ENCODE results near the gene NFATC2.

NFATC2 gene

DNA sequence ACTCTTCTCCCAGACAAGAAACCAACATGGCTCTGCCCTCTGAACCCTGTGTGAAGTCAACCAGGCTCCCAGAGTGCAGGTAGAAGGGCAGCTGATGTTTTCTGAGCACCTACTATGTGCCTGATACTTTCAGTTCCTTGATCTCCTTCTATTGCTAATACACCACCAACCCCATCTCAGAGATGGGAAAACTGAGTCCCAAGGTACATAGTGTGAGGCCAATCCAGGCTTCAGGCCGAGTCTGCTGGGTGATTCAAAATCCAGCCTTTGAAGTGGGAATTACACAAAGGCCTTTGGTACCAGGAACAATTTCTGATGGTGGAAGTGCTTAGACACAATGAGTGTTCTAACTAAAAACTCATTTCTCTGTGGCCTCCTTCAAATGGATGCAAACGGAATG, 96.3 kb downstream of the NFATC2 start:
- no peak for TF ChIP-seq TAF1 (IDR thresholded peaks at IDR 0.05; ENCODE audit: borderline replicate concordance, insufficient read depth, low read length)
- TF ChIP-seq POLR2AphosphoS5 (IDR thresholded peaks at IDR 0.05; ENCODE audit: low read depth, low read length) = no peak
- TF ChIP-seq, protein P1, sequence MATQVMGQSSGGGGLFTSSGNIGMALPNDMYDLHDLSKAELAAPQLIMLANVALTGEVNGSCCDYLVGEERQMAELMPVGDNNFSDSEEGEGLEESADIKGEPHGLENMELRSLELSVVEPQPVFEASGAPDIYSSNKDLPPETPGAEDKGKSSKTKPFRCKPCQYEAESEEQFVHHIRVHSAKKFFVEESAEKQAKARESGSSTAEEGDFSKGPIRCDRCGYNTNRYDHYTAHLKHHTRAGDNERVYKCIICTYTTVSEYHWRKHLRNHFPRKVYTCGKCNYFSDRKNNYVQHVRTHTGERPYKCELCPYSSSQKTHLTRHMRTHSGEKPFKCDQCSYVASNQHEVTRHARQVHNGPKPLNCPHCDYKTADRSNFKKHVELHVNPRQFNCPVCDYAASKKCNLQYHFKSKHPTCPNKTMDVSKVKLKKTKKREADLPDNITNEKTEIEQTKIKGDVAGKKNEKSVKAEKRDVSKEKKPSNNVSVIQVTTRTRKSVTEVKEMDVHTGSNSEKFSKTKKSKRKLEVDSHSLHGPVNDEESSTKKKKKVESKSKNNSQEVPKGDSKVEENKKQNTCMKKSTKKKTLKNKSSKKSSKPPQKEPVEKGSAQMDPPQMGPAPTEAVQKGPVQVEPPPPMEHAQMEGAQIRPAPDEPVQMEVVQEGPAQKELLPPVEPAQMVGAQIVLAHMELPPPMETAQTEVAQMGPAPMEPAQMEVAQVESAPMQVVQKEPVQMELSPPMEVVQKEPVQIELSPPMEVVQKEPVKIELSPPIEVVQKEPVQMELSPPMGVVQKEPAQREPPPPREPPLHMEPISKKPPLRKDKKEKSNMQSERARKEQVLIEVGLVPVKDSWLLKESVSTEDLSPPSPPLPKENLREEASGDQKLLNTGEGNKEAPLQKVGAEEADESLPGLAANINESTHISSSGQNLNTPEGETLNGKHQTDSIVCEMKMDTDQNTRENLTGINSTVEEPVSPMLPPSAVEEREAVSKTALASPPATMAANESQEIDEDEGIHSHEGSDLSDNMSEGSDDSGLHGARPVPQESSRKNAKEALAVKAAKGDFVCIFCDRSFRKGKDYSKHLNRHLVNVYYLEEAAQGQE (IDR thresholded peaks at IDR 0.05; ENCODE audit: insufficient read depth in 1 of 2, low read depth in 2 of 2, low read length in 2 of 2) = no peak
- no peak for TF ChIP-seq FOXP2 (optimal IDR thresholded peaks at IDR 0.05; ENCODE audit: borderline replicate concordance, extremely low read depth, extremely low read length, insufficient read depth)
- no peak for TF ChIP-seq SIN3A (IDR thresholded peaks at IDR 0.05; ENCODE audit: borderline replicate concordance, insufficient read depth, low read length)

DNA sequence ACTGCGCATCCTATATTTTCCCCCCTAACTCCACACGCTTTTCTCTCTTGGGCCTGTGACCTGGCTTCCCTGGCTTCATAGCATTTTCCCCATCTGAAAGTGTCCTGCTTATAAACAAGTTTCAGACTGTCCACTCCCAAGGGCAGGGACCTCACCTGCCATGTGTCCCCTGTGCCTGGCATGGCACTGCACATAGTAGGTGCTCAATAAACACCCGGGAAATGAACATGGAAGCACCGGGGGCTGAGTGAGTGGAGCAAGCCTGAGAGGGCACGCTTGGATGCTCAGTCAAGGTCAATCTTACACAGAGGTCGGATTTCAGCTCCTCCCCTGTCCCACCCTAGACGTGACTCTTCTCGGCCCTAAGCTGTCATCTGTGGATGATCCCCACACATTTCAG, 96.9 kb downstream of the NFATC2 start:
- TF ChIP-seq POLR2AphosphoS5 (IDR thresholded peaks at IDR 0.05; ENCODE audit: low read depth, low read length) (no peak), SIN3A (IDR thresholded peaks at IDR 0.05; ENCODE audit: borderline replicate concordance, insufficient read depth, low read length) (no peak), FOXP2 (optimal IDR thresholded peaks at IDR 0.05; ENCODE audit: borderline replicate concordance, extremely low read depth, extremely low read length, insufficient read depth) (no peak), TAF1 (IDR thresholded peaks at IDR 0.05; ENCODE audit: borderline replicate concordance, insufficient read depth, low read length) (no peak)
- TF ChIP-seq, protein P1 (IDR thresholded peaks at IDR 0.05; ENCODE audit: insufficient read depth in 1 of 2, low read depth in 2 of 2, low read length in 2 of 2) = no peak

DNA sequence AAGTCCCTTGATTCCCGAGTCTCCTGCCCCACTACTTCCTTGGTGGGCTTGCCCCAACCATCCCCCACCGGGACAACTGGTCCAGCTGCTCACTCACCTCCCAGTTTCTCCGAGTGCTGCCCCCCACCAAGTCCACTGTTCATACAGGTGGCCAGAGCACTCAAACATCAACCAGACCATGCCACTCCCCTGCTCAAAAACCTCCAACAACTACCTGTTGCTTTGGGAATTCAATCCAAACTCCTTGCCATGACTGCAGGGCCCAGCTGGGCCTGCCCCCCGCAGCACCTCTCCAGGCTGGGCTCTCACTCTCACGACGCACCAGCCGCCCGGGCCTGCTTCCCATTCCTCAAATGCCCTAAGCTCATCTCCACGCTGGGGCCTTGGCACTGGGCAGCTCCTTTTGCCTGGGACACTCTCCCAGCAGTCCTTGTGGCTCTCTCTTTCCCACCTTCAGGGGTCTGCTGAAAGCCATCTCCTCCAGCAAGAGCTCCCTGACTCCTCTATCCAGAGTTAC, 97.5 kb downstream of the NFATC2 start:
- TF ChIP-seq TAF1 (IDR thresholded peaks at IDR 0.05; ENCODE audit: borderline replicate concordance, insufficient read depth, low read length) (no peak), FOXP2 (optimal IDR thresholded peaks at IDR 0.05; ENCODE audit: borderline replicate concordance, extremely low read depth, extremely low read length, insufficient read depth) (no peak), SIN3A (IDR thresholded peaks at IDR 0.05; ENCODE audit: borderline replicate concordance, insufficient read depth, low read length) (no peak), POLR2AphosphoS5 (IDR thresholded peaks at IDR 0.05; ENCODE audit: low read depth, low read length) (no peak)
- TF ChIP-seq, protein P1 (IDR thresholded peaks at IDR 0.05; ENCODE audit: insufficient read depth in 1 of 2, low read depth in 2 of 2, low read length in 2 of 2) = no peak

DNA sequence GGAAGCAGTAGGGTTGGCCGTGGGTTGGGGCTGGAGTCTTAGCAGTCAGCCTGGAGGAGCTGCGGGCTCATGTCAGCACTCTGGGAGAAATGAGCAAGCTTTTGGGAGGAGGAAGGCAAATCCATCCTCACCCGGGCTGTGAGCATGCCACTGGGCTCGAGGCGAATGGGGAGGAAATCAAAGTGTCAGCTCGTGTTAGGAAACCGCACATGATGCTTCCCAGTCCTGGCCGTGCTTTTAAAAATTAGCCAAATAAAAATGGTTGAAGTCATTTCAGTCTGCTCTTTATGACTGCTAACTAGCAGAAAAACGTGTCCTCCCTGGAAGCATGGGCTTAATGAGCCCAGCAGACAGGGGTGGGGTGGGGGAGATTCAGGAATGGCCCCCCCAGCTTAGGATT, 98.1 kb downstream of the NFATC2 start:
- TF ChIP-seq SIN3A (IDR thresholded peaks at IDR 0.05; ENCODE audit: borderline replicate concordance, insufficient read depth, low read length) (no peak), POLR2AphosphoS5 (IDR thresholded peaks at IDR 0.05; ENCODE audit: low read depth, low read length) (no peak), TAF1 (IDR thresholded peaks at IDR 0.05; ENCODE audit: borderline replicate concordance, insufficient read depth, low read length) (no peak), FOXP2 (optimal IDR thresholded peaks at IDR 0.05; ENCODE audit: borderline replicate concordance, extremely low read depth, extremely low read length, insufficient read depth) (no peak)
- TF ChIP-seq, protein P1 (IDR thresholded peaks at IDR 0.05; ENCODE audit: insufficient read depth in 1 of 2, low read depth in 2 of 2, low read length in 2 of 2) = no peak

DNA sequence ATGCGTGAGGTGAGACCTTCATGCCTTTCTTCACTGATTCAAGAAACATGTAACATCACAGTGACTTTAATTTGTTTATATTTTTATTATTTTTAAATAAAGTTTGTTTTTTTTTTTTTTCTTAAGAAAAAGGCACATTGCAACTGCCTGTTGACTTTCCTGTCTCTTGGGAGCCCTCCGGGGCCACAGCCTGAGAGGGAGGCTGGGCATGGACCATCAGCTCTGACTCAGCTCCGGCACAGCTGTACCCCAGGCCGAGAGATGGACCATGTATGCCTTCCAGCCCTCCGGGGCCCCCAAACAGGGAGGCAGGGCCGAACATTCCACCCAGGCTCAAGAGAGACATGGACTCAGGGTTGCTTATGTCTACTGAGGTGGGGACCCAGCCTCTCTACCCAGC, 99.9 kb downstream of the NFATC2 start:
- no peak for TF ChIP-seq FOXP2 (optimal IDR thresholded peaks at IDR 0.05; ENCODE audit: borderline replicate concordance, extremely low read depth, extremely low read length, insufficient read depth)
- TF ChIP-seq SIN3A (IDR thresholded peaks at IDR 0.05; ENCODE audit: borderline replicate concordance, insufficient read depth, low read length) = no peak
- TF ChIP-seq TAF1 (IDR thresholded peaks at IDR 0.05; ENCODE audit: borderline replicate concordance, insufficient read depth, low read length) = no peak
- TF ChIP-seq, protein P1 (IDR thresholded peaks at IDR 0.05; ENCODE audit: insufficient read depth in 1 of 2, low read depth in 2 of 2, low read length in 2 of 2) = no peak
- TF ChIP-seq POLR2AphosphoS5 (IDR thresholded peaks at IDR 0.05; ENCODE audit: low read depth, low read length) = no peak

Data from PFSK-1 (cell line).